HG03139 (cell line): ENCODE data around the gene SLC13A5.

Source experiments
- ATAC-seq: cut with Tn5 transposase; IDR thresholded peaks from one replicate; pipeline ENCODE4 v1.9.1; 2021; ENCODE audit not compliant: unreplicated experiment

Gene SLC13A5

GRCh38 chr17:6684881-6685767 lies 28.0 kb downstream of the SLC13A5 start:
- ATAC-seq = no peak

GRCh38 chr17:6684460-6684783 lies 28.7 kb downstream of the SLC13A5 start:
- no peak for ATAC-seq

DNA sequence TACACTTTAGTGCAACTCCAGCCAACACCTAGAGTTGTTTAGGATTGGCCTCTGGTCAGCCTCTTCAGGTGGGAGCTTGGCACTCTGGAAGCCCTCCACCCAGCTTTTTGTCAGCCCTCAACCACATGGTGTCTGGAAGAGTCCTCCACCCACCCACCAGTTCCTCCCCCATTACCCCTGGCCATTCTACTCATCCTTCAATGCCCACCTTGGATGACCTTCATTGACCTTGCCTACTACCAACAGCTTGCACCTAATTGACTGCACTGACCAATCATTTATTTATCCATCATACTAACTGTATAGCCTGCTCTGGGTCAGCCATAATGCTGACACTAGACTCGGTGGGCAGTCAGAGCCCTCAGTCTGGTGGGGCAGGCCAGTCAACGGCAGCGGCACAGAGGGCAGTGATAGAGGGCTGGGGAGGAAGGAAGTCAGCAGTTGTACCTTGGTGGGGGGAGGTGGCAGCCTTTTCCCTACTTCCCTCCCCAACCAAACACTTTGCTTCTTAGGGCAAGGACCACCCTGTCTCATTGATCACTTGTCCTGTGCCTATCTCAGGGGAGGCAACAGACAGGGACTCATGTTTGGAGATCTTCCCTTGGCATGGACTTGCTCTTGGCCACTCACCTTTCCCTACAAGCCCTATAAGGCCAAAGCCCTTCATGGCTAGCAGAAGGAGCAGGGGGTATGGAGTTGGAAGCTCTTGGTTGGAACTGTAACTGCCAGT lies 29.3 kb downstream of the SLC13A5 start:
- ATAC-seq = no peak

- ATAC-seq = no peak
These were observed 30.0 kb downstream of the SLC13A5 start for GRCh38 chr17:6683081-6683684.

GRCh38 chr17:6682339-6682738 lies 30.8 kb downstream of the SLC13A5 start:
- no peak for ATAC-seq

DNA sequence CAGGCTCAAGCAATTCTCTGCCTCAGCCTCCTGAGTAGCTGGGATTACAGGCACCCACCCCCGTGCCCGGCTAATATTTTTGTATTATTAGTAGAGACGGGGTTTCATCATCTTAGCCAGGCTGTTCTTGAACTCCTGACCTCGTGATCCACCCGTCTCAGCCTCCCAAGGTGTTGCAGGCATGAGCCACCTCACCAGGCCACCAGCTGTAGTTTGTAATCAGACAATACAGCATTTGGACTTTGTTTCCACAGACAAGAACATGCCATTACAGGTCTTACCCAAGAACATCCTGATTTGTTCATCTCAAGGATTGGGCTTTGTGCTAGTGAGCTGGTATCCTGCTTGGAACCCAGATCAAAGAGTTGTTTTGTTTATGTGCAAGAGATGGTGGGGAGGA lies 31.5 kb downstream of the SLC13A5 start:
- ATAC-seq = no peak

GRCh38 chr17:6681176-6681575 lies 32.0 kb downstream of the SLC13A5 start:
- no peak for ATAC-seq

GRCh38 chr17:6679241-6679640 lies 33.9 kb downstream of the SLC13A5 start:
- no peak for ATAC-seq

- no peak for ATAC-seq
These were observed 35.2 kb downstream of the SLC13A5 start for GRCh38 chr17:6677946-6678345.

- ATAC-seq = no peak
These were observed 35.9 kb downstream of the SLC13A5 start for GRCh38 chr17:6677158-6677831.

GRCh38 chr17:6676802-6677157 lies 36.4 kb downstream of the SLC13A5 start:
- ATAC-seq = no peak

GRCh38 chr17:6675201-6675825 lies 37.9 kb downstream of the SLC13A5 start:
- ATAC-seq = no peak

DNA sequence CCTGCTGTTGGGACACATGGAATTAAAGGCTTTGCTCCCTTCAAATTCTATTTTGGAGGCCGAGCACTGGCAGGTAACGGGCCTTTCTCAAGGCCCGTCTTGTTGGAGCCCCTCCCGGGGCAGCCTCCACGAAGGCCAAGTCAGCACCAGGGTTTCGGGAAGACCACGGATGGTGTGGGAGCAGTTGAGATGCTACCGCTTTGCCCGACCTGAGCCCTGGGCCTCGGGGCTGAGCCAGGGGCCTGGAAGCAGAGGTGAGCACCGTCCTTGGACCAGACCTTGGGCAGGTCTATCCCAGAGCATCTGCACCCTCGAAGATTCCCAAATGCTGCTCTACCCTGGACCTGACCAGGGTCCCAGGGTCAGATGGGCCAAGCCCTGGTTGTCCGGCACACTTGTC lies 38.6 kb downstream of the SLC13A5 start:
- no peak for ATAC-seq

- no peak for ATAC-seq
These were observed 41.7 kb downstream of the SLC13A5 start for GRCh38 chr17:6671431-6671830.

- no peak for ATAC-seq
These were observed 42.2 kb downstream of the SLC13A5 start for GRCh38 chr17:6670999-6671398.

DNA sequence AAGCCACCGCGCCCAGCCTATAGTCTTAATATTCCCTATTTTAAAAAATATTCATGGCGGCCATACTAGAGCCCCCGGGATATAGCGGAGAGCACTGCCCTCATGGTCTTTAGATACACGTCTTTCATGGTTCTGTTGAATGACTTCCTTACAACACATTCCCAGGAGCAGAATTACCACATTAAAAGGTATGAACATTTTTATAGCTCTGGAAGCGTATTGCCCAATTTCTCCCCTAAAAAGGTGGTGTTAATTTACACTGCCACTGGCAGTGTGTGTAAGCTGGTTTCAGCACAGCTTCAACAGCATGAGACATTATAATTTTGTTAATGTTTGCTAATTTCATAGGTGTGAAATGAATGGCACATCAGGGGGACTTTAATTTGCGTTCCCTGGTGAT lies 42.6 kb downstream of the SLC13A5 start:
- no peak for ATAC-seq

DNA sequence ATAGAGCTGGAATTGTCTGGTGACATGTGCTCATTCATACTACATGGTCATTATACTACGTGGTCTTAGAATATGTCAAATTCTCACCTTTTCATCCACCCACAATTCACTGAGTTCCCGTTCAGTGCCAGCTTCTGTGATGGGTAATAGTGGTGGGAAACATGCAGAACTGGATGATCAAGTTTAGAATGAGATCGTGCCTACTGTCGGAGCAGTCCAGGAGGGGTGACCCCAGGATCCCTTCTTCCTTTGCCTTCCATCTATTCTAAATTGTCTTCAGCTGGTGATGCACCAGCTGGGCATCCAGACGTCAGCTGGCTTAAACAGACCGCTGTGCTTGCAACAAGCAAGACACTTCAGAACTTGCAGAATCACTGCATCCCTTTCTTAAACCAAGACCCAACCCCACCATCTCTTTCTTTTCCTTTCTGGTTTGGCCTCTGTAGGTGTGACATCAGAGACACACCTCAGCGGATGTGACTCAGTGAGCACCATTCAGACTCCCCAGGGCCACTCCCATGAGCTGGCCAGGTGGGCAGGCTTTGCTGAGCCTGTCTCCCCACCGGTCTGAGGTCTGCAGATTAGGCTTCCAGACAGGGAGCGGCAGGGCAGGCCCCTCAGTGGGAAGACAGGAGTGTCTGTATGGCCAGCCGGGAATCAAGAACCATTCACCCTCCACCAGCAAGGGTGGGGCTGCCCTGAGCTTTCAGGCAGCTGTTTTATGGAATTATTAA lies 43.5 kb downstream of the SLC13A5 start:
- ATAC-seq = no peak

DNA sequence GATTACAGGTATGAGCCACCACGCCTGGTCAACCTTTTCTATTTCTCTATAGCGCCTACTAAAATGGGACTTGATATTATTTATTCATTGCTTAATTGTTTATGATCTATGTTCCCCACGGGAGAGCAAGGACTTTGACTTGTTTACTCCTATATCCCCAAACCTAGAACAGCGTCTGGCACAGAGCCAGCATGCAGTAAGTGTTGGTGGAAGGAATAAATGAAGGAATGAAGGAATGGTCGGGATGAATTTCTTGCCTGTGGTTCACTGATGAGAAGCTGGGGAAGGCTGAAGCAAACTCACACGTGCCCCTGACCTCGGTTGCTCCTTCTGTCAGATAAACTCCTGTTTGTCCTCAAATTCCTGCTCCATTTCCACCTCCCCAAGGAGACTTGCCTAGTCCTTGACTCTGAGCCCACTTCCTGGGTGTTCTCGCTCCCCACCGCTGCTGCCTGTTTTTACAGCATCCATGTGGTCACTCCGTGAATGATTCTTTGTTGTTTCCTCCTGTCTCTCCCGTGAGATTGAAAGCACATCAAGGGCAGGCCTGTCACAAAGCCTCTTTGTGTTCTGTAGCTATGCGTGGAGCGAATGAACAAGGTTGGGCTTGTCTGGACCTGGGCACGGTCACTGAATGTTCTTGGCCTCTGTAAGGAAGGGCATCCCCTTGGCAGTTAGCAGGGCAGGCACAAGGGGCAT lies 44.3 kb downstream of the SLC13A5 start:
- ATAC-seq = no peak

DNA sequence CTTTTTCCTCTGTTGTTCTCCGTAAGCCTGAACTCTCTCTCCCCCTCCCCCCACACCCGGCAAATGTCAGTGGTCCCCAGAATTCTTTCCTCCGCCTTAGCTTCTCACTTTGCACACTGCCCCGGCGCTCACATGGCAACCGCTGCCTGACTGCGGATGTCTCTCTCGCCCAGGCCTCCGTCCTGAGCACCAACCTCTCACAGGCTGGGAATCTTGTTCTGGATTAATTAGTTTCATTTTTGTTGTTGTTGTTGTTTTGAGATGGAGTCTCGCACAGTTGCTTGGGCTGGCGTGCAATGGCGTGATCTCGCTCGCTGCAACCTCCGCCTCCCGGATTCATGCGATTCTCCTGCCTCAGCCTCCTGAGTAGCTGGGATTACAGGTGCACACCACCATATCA lies 45.0 kb downstream of the SLC13A5 start:
- no peak for ATAC-seq

DNA sequence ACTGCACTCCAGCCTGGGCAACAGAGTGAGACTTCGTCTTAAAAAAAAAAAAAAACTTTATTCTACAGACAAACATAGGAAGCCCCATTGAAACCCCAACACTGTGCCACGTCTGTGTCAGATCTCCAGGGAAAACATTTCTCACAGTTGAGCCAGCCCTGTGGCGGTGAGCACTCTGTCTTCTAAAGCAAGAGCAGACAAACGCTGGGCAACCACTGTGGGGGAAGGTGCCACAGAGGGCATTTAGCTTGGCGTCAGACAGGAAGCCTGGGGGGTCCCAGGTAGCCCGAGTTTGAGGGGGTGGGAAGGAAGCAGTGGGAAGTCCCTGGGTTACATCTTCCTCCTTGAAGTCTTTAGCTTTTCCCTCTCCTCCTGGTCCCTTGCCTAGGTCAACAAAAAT lies 45.7 kb downstream of the SLC13A5 start:
- ATAC-seq = no peak
